ENCODE measurements around the gene DEPDC5. TPM values are rescaled to one million over a fixed set of nuclear protein-coding genes. Genes with fewer than 3 reads are reported as not detected.

The DEPDC5 gene
- total and polyA plus RNA-seq, 2 of the 8 experiments (the other 6 are each of a cell fraction or from before 2014, with no cell fraction given): 18.3 to 26.5 TPM

- TF ChIP-seq CEBPB (IDR thresholded peaks at IDR 0.05; ENCODE audit: low read depth, low read length) (no peak), CBX5 (IDR thresholded peaks at IDR 0.05; ENCODE audit: low read depth, low read length) (no peak), GABPA (IDR thresholded peaks at IDR 0.05; ENCODE audit: borderline replicate concordance, insufficient read depth, low read length) (no peak)
These were observed 1.5 kb upstream of the DEPDC5 start (continued) for GRCh38 chr22:31752096-31752847.
